ENCODE data around the gene PSMA1. TPM values are rescaled to one million over a fixed set of nuclear protein-coding genes. Genes with fewer than 3 reads are reported as not detected.

Gene PSMA1
- polyA plus RNA-seq, 10 donors = 108 to 153 (median 132) TPM

Other genes starting within 250 kb of the PSMA1 start
- 10 to 100 TPM; 35.2 to 84.0 (median 42.0) TPM for gene RRAS2, start 161.2 kb downstream of the PSMA1 start, polyA plus RNA-seq (ENCODE audit: insufficient read length in 10 of 10)
- gene COPB1, start 20.6 kb downstream of the PSMA1 start, polyA plus RNA-seq (ENCODE audit: insufficient read length in 10 of 10) = 100 to 1,000 TPM in 4 of 10 donors, 10 to 100 TPM in 6; 91.8 to 122 (median 97.9) TPM
- gene PDE3B, start 123.4 kb upstream of the PSMA1 start, polyA plus RNA-seq (ENCODE audit: insufficient read length in 10 of 10) = 1 to 10 TPM; 1.3 to 4.3 (median 2.1) TPM